ENCODE measurements around the gene OR8A1.
"Not testable (repeated sequence)": the region's sequence is repeated elsewhere in the genome, so short reads cannot be mapped to it uniquely, and the experiment has no call there.

OR8A1 gene

GRCh38 chr11:124597626-124598025 is 27.8 kb downstream of the OR8A1 start:
- no peak for DNase-seq

DNA sequence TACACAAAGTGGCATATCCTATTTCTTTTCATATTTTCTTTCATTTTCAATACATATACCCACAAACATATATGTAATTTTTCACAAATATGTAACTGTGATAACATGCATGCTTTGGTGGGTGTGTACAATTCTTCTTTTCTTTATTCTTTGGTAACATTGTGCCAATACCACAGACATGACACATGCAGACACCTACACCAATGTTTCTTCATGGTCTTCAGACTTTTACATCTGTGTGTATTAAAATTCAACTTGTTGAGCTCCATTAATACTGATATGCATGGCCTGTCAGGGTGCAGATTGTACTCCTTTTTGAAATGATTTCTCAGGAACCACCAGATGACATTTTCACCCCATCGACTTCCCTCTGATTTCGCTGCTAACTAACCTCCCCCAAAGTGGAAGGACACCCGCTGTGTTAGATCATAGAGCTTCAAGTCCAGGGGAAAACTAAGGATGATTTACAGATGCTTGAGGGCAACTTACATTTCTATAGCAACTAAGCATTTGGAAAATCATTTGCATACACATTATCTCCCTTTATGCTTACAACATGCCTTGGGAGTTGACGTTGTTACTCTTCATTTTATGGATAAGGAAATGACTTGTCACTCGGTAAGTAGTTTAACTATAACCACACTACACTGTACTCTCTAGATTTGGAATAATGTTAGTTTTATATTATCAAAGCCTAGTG is 31.0 kb downstream of the OR8A1 start:
- DNase-seq = no peak

GRCh38 chr11:124602193-124602592 is 32.4 kb downstream of the OR8A1 start:
- DNase-seq = no peak

- DNase-seq = not testable (repeated sequence)
Measured at GRCh38 chr11:124602723-124603122, 32.9 kb downstream of the OR8A1 start.

DNA sequence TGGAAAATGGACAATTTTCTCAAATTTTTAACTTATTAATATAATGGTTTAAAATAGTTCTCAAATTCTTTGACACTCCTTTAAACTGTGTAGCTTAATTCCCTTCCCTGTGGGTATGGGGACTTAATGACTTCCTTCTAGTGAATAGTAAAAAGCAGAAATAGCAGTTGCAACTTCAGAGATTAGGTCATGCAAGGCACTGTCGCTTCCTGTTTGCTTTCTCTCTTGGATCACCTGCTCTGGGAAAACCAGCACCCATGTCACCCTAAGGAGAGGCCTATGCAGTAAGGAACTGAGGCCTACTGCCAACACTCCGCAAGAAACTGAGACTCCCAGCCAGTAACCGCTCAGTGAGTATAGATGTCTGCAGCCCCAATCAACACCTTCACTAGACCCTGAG is 35.9 kb downstream of the OR8A1 start:
- DNase-seq = no peak

- no peak for DNase-seq
Measured at GRCh38 chr11:124608147-124608546, 38.4 kb downstream of the OR8A1 start.

- no peak for DNase-seq
Measured at GRCh38 chr11:124610295-124610694, 40.5 kb downstream of the OR8A1 start.

DNA sequence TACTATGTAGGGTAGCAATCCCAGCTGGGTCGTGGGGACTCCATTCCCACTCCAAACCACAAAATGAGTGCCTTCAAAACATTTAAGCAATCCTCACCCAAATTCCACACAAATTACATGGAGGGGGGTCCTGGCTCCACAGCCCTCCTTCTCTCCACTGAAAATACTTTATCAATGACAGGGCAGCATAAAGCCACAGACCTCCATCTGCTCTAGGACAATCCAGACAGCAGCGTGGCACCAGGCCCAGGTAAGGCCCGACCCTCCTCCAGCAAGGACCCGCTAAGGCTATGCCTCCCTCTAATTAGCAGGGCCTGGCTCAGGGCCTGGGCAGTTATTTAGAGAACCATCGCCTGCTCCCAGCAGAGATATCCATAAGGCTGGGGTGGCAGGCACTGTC is 41.3 kb downstream of the OR8A1 start, which contains the start of gene PANX3:
Gene PANX3 (plus strand): TSS at position 365 of the 400 bp plus-strand sequence. CDS start 129 bp downstream, outside the sequence.
- no peak for DNase-seq

DNA sequence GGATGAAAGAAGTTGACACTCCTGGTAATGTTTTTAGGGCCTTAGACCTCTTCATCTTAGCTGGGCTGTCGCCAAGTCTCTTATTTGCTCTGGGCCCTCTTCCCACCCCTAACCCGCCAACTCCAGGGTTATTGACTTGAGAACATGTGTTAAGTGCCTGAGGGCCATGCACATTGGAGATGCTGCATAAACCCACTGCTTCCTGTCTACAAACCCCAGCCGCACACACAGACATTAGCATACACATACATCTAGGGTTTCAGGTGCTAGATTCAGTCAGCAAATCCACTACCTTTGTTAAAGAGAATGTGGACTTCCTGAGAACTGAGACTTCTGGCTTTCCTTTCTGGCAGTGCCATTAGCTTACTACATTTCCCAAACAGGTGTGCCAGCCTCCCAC is 42.2 kb downstream of the OR8A1 start:
- DNase-seq = no peak

GRCh38 chr11:124612567-124613246 is 42.9 kb downstream of the OR8A1 start:
- DNase-seq = no peak

DNA sequence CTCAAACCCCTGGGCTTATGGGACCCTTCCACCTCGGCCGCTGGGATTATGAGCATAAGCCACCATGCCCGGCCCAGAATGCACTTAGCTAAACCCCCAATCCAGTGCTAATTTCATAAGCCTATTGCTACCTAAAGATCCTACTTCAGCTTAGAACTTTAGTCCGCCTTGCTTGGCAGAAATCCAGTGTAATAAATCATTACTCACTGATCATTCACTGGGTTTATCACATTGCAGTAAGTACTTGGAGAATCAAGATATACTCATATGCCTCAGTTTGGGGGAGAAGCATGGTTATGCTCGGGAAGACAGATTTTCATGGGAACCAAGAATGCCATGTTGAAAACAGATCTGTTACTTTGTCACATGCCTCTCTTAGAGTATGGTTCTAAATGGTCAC is 49.1 kb downstream of the OR8A1 start:
- no peak for DNase-seq
